Measurements from ENCODE around the gene USP9Y.
"Not testable (repeated sequence)": the region's sequence is repeated elsewhere in the genome, so short reads cannot be mapped to it uniquely, and the experiment has no call there.

USP9Y gene, protein sequence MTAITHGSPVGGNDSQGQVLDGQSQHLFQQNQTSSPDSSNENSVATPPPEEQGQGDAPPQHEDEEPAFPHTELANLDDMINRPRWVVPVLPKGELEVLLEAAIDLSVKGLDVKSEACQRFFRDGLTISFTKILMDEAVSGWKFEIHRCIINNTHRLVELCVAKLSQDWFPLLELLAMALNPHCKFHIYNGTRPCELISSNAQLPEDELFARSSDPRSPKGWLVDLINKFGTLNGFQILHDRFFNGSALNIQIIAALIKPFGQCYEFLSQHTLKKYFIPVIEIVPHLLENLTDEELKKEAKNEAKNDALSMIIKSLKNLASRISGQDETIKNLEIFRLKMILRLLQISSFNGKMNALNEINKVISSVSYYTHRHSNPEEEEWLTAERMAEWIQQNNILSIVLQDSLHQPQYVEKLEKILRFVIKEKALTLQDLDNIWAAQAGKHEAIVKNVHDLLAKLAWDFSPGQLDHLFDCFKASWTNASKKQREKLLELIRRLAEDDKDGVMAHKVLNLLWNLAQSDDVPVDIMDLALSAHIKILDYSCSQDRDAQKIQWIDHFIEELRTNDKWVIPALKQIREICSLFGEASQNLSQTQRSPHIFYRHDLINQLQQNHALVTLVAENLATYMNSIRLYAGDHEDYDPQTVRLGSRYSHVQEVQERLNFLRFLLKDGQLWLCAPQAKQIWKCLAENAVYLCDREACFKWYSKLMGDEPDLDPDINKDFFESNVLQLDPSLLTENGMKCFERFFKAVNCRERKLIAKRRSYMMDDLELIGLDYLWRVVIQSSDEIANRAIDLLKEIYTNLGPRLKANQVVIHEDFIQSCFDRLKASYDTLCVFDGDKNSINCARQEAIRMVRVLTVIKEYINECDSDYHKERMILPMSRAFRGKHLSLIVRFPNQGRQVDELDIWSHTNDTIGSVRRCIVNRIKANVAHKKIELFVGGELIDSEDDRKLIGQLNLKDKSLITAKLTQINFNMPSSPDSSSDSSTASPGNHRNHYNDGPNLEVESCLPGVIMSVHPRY (N-terminal part only)

DNA sequence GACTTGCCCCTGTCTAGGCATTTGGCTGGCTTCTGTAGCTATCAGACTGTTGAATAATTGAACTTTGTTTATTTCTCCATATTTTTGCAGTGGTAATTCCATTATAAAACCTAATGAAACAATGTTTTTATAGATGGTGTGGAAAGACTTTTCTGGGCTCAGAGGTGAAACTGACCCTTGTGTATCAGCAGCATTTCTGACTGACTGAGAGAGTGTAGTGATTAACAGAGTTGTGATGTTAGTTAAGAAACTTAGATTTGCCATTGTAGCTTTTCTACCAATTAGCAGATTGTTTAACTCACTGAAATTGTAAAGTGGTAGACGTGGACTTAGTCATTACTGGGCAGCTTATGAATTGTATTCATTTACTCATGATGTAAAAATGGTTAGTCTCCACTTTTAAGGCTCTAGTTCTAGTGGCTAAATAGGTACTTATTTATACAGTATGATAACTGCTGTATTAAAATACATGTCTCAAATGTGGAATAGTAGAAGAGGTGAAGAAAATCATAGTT, at the start of gene USP9Y:
USP9Y (plus strand) TSS at position 51 of the 515 bp plus-strand sequence. CDS start 8,217 bp downstream, outside the sequence.
- DNase-seq (ENCODE audit: low spot score): no peak

DNA sequence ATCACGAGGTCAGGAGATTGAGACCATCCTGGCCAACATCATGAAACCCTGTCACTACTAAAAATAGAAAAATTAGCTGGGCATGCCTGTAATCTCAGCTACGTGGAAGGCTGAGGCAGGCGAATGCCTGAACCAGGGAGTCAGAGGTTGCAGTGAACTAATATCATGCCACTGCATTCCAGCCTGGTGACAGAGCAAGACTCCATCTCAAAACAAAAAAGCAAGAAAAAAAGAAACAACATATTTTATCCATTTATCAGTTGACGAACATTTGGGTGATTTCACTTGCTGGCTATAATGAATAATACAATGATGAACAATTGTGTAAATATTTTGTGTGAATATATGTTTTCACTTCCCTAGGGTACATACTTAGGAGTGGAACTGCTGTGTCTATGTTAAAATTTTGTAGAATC, 49.4 kb upstream of the USP9Y start:
- DNase-seq (ENCODE audit: low spot score): no peak

DNA sequence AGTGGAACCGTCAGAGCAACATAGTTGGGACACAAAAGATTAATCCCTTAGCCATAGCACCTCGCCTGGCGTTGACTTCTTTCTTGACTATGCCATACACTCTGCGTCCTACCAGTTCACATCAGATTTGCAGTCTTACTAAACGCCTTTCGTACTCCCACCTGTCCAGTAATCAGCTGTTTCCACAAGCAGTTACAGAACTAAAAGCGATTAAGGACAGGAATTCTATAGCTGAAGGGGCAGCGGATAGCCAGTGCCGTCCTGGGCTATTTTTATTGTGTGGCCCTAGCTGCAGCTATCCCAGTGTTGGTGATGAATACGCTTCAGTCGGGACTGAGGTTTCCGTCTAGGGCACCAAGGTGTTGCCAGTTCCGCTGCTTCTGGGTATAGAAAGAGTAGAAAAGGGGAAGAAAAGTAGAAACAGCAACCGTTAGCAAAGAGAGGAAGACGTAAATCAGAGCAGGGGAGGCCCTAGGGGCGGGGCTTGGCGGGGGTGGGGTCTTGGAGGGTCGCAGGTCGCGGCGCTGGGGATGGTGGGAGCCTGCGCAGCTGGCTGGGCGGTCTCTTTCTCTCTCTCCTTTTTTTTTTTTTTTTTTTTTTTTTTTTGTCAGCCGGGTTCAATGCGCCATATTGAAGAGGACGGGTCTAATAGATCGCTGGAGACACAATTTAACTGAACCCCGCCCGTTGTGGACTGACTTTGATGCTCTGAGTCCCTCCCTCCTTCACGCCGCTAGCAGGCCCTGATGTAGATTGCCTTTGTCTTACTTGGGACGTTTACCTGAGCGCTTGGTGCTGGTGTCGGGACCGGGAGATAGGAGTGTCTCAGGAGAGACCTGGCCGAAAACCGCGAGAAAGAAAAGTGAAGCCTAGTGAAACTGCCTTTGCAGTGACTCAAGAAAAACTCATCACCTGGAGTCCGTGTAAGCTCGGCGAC, 39.0 kb upstream of the USP9Y start:
- DNase-seq (ENCODE audit: low spot score): peak; percentile 67

DNA sequence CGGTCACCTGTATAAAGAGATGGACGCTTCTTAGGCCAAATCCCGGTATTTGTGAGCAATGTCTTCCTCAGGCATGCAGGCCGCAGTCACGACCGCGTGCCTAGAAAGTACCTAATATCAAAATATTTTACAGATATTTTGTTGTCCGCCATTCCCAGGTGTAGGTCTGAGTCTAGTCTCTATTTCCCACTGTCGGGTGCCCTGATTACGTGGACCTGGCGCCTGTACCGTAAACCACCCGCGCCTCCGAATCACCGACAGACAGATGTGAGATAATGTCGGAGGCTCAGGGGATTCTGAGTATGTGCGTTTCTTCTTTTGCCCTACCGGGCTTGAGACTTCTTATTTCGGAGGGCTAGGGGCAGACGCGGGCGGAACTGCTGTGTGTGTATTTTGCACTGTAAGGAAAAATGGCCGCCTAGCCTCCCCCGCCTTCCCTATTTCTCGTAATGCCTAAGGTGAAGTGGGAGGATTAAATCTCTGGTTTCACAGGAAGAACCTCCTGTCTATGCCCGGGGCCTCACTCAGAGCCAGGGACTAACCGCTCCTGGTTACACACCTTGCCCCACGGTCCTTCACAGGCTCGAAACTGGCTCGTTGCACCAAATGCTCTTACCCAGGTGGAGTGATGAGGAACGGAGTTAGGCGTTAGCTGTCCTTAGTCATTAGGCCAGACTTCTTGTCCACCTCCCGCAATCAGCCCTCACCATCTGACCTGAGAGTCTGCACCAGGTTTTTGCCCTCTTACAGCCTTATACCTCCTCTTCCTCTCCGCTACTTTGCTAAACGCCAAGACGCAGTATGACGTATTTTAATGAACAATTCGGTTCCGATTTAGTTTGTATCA, 38.1 kb upstream of the USP9Y start:
- peak; percentile 25 for DNase-seq (ENCODE audit: low spot score)

DNA sequence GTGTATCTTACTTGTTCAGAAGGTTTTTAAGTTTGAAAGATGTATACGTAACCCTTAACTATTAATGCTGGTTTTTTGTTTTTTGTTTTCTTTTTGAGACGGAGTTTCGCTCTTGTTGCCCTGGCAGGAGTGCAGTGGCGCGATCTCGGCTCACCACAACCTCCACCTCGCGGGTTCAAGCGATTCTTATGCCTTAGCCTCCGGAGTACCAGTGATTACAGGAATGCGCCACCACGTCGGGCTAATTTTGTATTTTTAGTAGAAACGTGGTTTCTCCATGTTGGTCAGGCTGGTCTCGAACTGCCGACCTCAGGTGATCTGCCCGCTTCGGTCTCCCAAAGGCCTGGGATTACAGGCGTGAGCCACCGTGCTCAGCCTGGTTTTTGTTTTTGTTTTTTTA, 37.2 kb upstream of the USP9Y start:
- DNase-seq (ENCODE audit: low spot score): not testable (repeated sequence)

DNA sequence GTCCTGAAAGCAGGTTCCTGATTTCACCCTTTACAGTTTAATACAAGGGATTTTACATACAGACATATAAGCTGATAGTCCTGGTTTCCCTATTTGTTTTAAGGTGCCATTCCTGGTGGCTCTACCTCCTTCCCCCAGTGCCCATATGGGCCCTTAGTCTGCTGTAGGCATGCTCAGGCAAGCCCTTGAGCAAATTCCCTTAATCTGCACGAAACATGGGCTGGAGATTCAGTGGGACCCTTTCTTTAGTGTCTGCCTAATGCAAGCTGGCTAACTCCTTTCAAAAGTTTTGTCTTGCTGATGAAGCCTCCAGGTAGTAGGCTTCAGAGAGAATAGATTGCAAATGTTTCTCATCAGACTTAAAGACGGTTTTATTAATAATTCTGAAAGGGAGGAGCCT, 22.9 kb upstream of the USP9Y start:
- DNase-seq (ENCODE audit: low spot score): no peak

DNA sequence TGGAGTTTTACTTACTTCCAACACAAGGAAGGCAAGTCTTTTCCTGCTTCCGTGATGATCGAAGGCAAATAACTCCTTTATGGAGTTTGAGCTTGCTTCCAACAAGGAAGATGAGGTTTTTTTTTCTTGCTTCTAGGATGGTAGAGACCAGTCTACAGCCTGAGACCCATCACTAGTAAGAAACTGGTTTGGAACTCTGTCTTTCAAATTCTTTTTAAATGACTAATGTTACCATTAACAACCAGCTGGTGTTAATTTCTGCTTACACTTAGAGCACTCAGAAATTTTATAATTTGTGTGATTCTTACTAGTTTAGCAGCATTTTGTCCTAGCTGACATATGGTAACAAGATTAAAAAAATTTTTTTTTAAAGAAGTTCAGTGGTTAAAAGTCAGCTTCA, 19.5 kb upstream of the USP9Y start:
- no peak for DNase-seq (ENCODE audit: low spot score)

DNA sequence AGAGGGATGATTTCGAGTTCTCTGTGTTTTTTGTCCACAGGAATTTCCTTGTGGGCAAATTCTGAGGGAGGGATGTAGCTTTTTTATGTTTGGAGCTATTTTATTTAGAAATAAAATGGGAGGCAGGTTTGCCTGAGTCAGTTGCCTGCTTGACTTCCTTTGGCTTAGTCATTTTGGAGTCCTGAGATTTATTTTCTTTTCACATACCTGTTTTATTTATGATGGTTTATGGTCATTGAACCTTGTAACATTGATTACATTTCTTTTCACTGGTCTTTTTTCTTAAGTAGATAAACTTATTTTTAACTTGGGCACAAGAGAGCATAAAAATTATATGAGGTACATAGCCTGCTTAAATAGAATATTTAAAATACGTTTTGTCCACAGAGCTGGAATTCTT, 12.7 kb upstream of the USP9Y start:
- no peak for DNase-seq (ENCODE audit: low spot score)

DNA sequence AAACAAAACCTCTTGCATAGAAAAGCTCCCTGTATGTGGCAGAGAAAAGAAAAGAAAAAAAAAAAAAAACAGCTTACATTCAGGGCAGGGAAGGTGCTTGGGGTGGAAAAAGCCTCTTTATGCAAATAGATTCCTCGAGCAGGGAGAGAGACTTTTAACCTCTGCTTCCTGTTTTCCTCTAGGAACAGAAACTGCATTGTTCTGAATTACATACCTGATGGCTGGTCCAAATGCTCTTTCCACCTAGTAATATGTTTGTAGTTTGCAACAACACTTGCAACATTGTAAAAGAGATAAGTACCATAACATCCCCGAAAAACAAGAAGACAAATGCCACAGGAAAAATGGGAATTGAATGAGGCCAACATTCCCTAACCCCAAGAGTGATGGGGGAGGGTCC, 944 bp upstream of the USP9Y start:
- no peak for DNase-seq (ENCODE audit: low spot score)

DNA sequence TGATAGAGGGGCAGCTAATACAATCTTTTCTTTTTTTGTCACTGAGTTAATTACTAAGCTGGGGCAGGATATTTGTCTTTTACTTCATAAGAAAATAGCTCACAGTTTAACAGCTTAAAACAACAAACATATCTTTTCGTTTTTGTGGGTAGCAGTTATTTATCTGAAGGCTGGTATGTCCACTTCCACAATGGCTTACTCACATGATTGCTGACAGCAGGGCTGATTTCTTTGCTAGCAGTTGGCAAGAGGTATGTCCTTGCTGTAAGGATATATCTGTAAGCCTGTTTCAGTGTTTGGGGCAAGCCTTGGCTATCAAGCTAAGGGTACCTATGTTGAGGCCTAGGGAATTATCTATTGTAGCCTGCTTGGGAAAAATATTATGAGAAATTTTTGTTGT, 1.1 kb downstream of the USP9Y start:
- DNase-seq (ENCODE audit: low spot score): no peak

DNA sequence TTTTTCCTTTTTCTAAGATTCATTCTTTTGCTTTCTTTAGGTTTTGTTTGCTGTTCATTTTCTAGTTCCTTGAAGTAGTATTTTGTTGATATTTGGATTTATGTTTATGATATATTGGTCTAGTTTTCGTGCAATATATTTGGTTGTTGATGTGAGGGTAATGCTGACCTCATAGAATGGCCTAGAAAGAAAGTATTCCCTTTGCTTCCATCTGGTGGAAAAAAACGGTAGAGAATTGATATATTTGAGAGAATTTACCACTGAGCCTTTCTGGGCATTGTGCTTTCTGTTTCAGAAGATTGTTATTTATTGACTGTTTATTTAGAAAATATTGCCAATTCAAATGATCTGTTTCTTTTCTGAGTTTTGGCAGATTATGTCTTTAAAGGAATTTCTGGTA, 9.4 kb downstream of the USP9Y start:
- no peak for DNase-seq (ENCODE audit: low spot score)

DNA sequence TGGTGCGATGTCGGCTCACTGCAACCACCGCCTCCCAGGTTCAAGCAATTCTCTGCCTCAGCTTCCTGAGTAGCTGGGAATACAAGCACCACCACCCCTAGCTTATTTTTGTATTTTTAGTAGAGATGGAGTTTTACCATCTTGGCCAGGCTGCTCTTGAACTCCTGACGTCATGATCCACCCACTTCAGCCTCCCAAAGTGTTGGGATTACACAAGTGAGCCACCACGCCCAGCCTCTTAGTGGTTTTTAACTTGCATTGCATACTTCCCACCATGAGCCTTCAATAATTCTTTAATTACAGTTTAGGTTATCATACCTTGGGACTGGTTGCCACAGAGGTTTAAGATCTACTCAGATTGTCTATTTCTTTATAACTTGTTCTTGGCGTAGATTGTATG, 14.3 kb downstream of the USP9Y start:
- no peak for DNase-seq (ENCODE audit: low spot score)

DNA sequence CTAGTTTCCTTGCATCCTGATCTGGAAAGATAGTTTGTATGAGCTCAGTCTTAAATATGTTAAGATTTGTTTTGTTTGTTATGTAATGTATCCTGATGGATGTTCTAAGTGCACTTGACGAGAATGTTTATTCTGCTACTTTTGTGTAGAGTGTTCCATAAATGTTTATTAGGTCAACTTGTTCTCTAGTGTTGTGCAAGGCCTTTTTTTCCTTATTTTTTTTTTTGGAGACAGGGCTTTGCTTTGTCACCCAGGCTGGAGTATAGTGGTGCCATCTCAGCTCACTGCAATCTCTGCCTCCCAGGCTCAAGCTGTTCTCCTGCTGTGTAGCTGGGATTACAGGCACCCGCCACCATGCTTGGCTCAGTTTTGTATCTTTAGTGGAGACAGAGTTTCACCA, 28.7 kb downstream of the USP9Y start:
- no peak for DNase-seq (ENCODE audit: low spot score)

DNA sequence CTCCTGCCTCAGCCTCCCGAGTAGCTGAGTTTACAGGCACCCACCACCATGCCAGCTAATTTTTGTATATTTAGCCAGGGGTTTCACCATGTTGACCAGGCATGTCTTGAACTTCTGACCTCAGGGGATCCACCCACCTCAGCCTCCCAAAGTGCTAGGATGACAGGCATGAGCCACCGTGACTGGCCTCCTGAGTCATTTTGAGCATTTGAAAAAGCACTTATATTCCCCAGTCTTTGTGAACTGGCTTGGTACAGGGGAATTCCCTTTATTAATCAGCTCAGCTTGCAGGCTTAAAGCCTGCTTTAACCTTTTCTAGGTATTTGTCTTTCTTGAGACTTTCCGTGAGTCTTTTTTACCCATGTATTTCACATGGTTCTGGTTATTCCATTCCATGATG, 32.6 kb downstream of the USP9Y start:
- no peak for DNase-seq (ENCODE audit: low spot score)

DNA sequence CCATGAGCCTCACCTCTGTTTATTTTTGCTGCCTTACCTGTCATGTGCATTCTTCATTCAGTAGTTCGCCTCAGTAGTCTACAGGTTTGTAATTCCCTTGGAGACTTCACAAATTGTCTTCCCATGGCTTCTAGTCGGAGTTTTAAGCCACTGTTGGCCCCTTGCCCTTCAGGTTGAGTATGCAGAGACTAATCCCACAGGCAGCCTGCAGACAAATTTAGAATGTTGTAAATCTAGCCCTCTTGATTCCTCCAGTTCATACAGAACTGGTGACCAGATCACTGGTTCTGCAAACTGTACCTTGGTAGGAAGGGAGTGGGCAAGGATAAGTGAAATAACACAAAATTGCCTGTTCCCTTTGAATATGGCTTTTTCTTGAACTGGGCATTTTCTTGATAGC, 33.0 kb downstream of the USP9Y start:
- no peak for DNase-seq (ENCODE audit: low spot score)

DNA sequence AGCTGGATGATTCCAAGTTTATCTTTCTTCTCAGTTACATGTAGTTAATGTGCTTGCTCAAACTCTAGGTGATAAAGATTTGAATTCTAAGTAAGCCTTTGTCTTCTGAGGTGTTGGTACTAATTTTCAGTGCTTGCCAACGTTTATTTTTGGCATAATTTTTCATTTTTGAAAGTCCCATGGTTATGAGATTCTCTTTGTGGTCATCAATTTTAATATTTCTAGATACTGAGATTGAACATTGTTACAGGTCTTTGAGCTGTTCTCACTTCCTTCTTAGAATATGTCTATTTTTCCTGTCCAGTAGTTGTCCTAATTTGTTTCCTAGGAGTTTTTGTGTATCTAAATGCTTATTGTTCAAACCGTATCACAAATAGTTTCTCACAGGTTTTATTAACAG, 40.4 kb downstream of the USP9Y start:
- DNase-seq (ENCODE audit: low spot score): no peak

DNA sequence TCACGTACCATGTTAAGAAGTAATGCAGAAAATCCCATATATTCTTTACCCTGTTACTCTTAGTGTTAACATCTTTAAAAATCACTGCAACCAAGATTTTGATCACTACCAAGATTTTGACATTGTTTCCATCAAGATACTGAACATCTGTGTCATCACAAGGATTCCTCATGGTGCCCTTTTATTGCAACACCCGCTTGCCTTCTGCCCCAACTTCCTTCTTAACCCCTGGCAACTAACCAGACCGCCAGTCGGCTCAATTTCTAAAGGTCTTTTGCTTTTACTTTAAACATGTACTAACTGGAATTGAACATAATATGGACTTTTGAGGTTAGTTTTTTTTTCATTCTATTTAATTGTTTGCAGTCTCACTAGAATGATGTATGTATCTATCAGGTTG, 41.7 kb downstream of the USP9Y start:
- no peak for DNase-seq (ENCODE audit: low spot score)

DNA sequence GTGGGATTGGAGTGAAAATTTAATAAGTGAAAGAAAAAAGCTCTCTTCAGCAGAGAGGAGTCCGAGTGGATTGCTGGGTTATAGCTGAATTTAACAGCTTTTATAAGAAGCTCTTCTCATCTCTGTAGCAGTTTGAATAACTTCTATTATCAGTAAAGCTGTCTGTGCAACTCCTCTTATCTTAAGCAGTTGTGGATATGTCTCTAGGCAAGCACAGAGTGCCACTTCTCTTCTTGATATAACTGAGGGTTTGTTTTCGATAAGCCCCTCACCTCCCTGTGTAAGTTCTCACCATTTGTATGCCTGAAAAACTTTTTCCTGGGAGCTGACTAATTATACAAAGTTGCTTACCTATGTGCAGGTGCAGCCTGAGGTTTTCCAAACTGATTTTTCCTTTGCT, 43.1 kb downstream of the USP9Y start:
- no peak for DNase-seq (ENCODE audit: low spot score)

DNA sequence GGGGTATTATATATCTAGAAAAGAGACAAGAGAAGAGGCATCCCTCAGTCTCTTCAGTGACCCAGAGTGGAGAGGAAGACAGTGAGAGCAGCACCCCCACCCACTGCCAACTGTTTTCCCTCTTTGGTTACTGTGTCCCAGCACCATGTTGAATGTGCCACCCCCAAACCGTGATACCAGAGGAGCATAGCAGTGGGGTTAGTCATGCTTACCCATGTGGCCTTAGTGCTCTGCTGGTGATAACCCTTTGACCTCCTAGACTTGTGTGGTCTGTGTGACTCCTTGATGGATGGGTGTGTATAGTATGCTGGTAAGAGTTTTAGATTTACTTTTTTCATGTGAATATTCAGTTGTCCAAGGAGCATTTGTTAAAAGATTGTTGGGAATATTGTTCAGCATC, 48.3 kb downstream of the USP9Y start:
- no peak for DNase-seq (ENCODE audit: low spot score)

DNA sequence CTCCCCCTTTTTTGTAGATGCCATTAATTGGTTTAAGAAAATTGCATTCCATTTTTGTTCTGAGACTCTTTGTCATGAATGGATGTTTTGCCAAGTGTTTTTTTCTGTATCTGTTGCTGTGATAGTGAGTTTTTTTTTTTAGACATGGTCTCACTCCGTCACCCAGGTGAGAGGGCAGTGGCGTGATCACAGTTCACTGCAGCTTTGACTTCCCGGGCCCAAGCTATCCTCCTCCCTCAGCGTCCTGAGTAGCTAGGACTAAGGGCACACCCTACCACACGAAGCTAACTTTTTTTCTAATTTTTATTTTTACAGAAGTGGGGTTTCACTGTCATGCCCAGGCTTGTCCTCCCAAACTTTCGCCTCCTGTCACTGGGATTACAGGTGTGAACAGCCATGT, 51.8 kb downstream of the USP9Y start:
- no peak for DNase-seq (ENCODE audit: low spot score)

DNA sequence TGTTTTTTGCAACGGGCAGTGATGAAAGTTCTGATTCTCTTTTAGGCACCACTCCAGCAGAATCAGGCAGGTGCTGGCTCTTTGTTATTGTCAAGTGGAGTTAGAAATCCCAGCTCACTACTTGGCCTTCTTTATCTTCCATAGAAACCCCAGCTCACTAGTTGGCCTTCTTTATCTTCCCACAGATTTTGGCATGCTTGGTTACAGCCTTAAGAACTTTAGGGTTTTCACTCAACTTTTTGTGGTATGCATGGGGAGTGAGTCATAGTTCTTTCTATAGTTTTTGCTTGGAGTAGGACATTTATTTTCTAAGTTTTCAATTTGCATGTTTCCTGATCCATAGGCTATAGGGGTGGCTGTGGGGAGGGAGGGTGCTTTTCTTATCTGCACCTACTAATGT, 55.0 kb downstream of the USP9Y start:
- DNase-seq (ENCODE audit: low spot score): no peak

All from putamen (tissue), 1 donor.